Endothelial cell of umbilical vein (primary cell): ENCODE results near the gene LYRM4.

ENCODE experiments used
- CTCF ChIP-seq, 2 donors: IDR thresholded peaks; 1 replicate in 1 of 2; 2 replicates in 1 of 2; pipeline ENCODE4 v1.5.1; 2011; ENCODE audit warnings: low read length in 2 of 2, mild to moderate bottlenecking in 2 of 2, moderate library complexity in 2 of 2, control low read depth in 1 of 2, inconsistent platforms in 1 of 2, low read depth in 1 of 2; ENCODE audit not compliant: insufficient read depth in 1 of 2; ENCODE audit errors: extremely low read depth in 1 of 2
- EZH2 ChIP-seq: IDR thresholded peaks from 2 replicates; pipeline ENCODE4 v1.6.1; 2012; ENCODE audit warnings: borderline replicate concordance, low read depth, mild to moderate bottlenecking, moderate library complexity, low read length, inconsistent platforms; ENCODE audit not compliant: severe bottlenecking
- FOS ChIP-seq: IDR thresholded peaks from 2 replicates; pipeline ENCODE4 v1.6.1; 2011; ENCODE audit warnings: mild to moderate bottlenecking, low read length, moderate library complexity, borderline replicate concordance; ENCODE audit not compliant: insufficient read depth
- GATA2 ChIP-seq: IDR thresholded peaks from 2 replicates; pipeline ENCODE4 v1.7.0; 2011; ENCODE audit warnings: low read depth, mild to moderate bottlenecking, moderate library complexity, mixed read lengths, low read length; ENCODE audit not compliant: insufficient read length, insufficient read depth
- JUN ChIP-seq: IDR thresholded peaks from 2 replicates; pipeline ENCODE4 v1.6.1; 2011; ENCODE audit warnings: borderline replicate concordance, low read depth; ENCODE audit not compliant: insufficient read length, insufficient read depth
- MAX ChIP-seq: IDR thresholded peaks from 2 replicates; pipeline ENCODE4 v1.6.1; 2011; ENCODE audit not compliant: insufficient read depth, insufficient read length
- MYC ChIP-seq: IDR thresholded peaks from one replicate; pipeline ENCODE4 v1.6.1; 2011; ENCODE audit warnings: mild to moderate bottlenecking, low read depth, low read length
- POLR2A ChIP-seq: IDR thresholded peaks from 2 replicates; pipeline ENCODE4 v1.6.1; 2012; ENCODE audit warnings: low read depth, mild to moderate bottlenecking, control low read depth, low read length
- POLR2AphosphoS5 ChIP-seq: IDR thresholded peaks from 2 replicates; pipeline ENCODE4 v1.6.1; 2012; ENCODE audit warnings: low read depth, mild to moderate bottlenecking, control low read depth, low read length, moderate library complexity; ENCODE audit not compliant: insufficient read depth

GRCh38 chr6:5123296-5124143, 137.2 kb downstream of the LYRM4 start:
- TF ChIP-seq CTCF (IDR thresholded peaks at IDR 0.05; ENCODE audit: extremely low read depth in 1 of 2, insufficient read depth in 1 of 2, low read depth in 1 of 2, low read length in 2 of 2), result no peak
- no peak for TF ChIP-seq POLR2A
- TF ChIP-seq POLR2AphosphoS5, result no peak
- TF ChIP-seq JUN, result no peak
- TF ChIP-seq EZH2, result no peak
- no peak for TF ChIP-seq FOS
- no peak for TF ChIP-seq MAX
- no peak for TF ChIP-seq GATA2
- no peak for TF ChIP-seq MYC
